Uterus (tissue), 4 donors: Measurements from ENCODE around the gene NUP188. TPM values are rescaled to one million over a fixed set of nuclear protein-coding genes. Genes with fewer than 3 reads are reported as not detected.
"Not testable (repeated sequence)": the region's sequence is repeated elsewhere in the genome, so short reads cannot be mapped to it uniquely, and the experiment has no call there.

Experiments
- DNase-seq, 2 donors: peaks; one replicate each; pipeline ENCODE4 v3.0.0-alpha.2; 2019 to 2020
- H3K27ac ChIP-seq, 2 donors: fragments of 200-600 bp; sonication (generic); 1 replicate in 1 of 2; 2 replicates in 1 of 2; pipeline ENCODE4 v1.5.1; 2016 to 2018
- H3K27me3 ChIP-seq, 2 donors: fragments of 200-600 bp; sonication (generic); one replicate each; pipeline ENCODE4 v1.5.1; 2018 to 2019; ENCODE audit warnings: control low read depth in 1 of 2
- H3K36me3 ChIP-seq, 2 donors: fragments of 200-600 bp; sonication (generic); one replicate each; pipeline ENCODE4 v1.5.1; 2019; ENCODE audit warnings: control low read depth in 1 of 2
- H3K4me1 ChIP-seq, 2 donors: fragments of 200-600 bp; sonication (generic); one replicate each; pipeline ENCODE4 v1.5.1; 2018 to 2019; ENCODE audit warnings: control low read depth in 1 of 2
- H3K4me3 ChIP-seq, 2 donors: fragments of 200-600 bp; sonication (generic); 1 replicate in 1 of 2; 2 replicates in 1 of 2; pipeline ENCODE4 v1.5.1; 2018 to 2019; ENCODE audit warnings: mild to moderate bottlenecking in 1 of 2
- H3K9me3 ChIP-seq, 2 donors: fragments of 200-600 bp; sonication (generic); one replicate each; pipeline ENCODE4 v1.5.1; 2019; ENCODE audit warnings: control low read depth in 1 of 2
- POLR2A ChIP-seq, 2 donors: fragments of 450-650 bp; IDR thresholded peaks; one replicate each; pipeline ENCODE4 v1.6.1; 2016; ENCODE audit warnings: antibody characterized with exemption in 2 of 2, mild to moderate bottlenecking in 1 of 2, moderate library complexity in 1 of 2
- intact Hi-C: fragments of 100-400 bp; cut with DNase I; formaldehyde crosslinking; loops from one replicate; pipeline ENCODE4 v1.15.1; 2023; ENCODE audit warnings: low total_unique reads
- total RNA-seq, 4 donors: library from RNA; depleted of rRNA in 3 of 4; stranded (reverse); fragments of >200 nt in 3 of 4; gene quantifications; one replicate each; pipeline versions ENCODE4 v1.1.0 to v1.2.4, GENCODE V29; 2014 to 2023
- TF ChIP-seq, protein P1 (sequence below), 4 experiments: fragments of 200-600 bp in 2 of 4; fragments of 450-650 bp in 2 of 4; sonication (generic) in 2 of 4; IDR thresholded peaks; one replicate each; pipeline ENCODE4 v1.5.1; 2016 to 2019; ENCODE audit warnings: antibody characterized with exemption in 4 of 4, mild to moderate bottlenecking in 2 of 4, moderate library complexity in 1 of 4
- donor health status: DM: yes; HTN: yes; CAD: no.

The NUP188 gene
- total RNA-seq, 4 donors from 2014 or later: 21.5 to 75.4 (median 36.9) TPM

DNA sequence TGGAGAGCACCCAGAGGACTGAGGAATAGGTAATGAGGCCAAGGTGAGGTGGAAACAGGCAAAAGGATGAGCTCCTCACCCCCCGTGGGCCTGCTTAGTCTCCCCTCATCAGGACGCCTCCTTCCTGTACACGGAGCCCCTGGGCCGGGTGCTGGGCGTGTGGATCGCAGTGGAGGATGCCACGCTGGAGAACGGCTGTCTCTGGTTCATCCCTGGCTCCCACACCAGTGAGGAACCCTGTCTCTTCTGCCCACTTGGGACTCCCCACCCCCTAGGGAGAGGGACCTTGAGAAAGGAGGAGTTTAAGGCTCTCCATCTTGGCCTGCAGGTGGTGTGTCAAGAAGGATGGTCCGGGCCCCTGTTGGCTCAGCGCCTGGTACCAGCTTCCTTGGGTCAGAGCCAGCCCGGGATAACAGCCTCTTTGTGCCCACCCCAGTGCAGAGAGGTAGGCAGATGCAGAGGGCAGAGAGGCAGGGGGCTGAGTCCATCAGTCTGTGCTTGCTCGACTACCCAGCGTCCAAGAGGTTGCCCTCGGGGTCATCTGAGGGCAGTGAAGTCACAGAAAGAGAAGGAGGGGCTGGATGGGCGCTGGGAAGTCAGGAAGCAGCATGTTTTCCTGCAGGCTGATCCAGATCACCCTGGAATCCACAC is 7.1 kb upstream of the NUP188 start:
- H3K27ac ChIP-seq: peak overlapping the region in 1 of 2 donors; percentile 72
- H3K36me3 ChIP-seq: no peaks in the 10 kb centered on the region
- no peaks in the 10 kb centered on the region for H3K9me3 ChIP-seq
- no peaks in the 10 kb centered on the region for H3K27me3 ChIP-seq
- TF ChIP-seq POLR2A (IDR thresholded peaks at IDR 0.05): no peak
- TF ChIP-seq, protein P1, sequence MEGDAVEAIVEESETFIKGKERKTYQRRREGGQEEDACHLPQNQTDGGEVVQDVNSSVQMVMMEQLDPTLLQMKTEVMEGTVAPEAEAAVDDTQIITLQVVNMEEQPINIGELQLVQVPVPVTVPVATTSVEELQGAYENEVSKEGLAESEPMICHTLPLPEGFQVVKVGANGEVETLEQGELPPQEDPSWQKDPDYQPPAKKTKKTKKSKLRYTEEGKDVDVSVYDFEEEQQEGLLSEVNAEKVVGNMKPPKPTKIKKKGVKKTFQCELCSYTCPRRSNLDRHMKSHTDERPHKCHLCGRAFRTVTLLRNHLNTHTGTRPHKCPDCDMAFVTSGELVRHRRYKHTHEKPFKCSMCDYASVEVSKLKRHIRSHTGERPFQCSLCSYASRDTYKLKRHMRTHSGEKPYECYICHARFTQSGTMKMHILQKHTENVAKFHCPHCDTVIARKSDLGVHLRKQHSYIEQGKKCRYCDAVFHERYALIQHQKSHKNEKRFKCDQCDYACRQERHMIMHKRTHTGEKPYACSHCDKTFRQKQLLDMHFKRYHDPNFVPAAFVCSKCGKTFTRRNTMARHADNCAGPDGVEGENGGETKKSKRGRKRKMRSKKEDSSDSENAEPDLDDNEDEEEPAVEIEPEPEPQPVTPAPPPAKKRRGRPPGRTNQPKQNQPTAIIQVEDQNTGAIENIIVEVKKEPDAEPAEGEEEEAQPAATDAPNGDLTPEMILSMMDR (IDR thresholded peaks at IDR 0.05): no peak
- peak in 1 of 2 donors; percentile 16 for DNase-seq
- H3K4me1 ChIP-seq: no peaks in the 10 kb centered on the region
- intact Hi-C loops: no loop called here
- H3K4me3 ChIP-seq: no peak overlapping the region

DNA sequence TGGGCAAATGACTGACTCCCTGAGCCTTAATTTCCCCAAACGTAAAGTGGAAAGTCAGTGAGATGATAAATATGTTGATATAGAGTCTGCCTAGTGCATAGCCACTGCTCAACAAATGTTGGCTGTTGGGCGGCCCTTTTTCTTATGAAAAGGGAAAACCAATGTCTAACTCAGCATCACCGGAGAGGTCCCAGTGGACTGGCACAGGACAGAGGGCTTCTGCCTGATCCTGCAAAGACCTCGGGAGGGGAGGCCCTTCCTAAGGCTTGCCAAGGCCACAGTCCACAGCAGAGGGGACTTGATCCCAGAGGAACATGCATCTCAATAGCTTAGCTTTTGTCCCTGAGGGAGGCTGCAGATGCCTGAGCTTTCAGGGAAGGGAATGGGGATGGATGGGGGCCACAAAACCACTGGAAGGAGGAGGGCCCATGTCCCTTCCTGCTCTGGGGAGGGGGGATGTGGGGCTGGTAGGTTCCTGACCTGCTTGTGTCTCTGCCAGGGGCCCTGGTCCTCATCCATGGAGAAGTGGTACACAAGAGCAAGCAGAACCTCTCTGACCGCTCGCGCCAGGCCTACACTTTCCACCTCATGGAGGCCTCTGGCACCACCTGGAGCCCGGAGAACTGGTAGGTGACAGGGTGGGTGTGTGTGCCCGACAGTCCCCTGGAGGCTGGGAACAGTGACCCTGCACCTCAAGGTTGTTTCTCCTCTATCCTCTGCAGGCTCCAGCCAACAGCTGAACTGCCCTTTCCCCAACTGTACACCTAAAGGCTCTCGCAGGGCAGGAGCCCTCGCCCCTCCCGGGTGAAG is 6.3 kb upstream of the NUP188 start:
- H3K36me3 ChIP-seq: no peaks in the 10 kb centered on the region
- H3K9me3 ChIP-seq: no peaks in the 10 kb centered on the region
- H3K4me1 ChIP-seq: peaks cover 0 to under 1% of the 10 kb centered on the region in 2 donors
- peak in 1 of 2 donors; percentile 11 for DNase-seq
- peak overlapping the region; percentile 13 to 72 for H3K27ac ChIP-seq
- H3K4me3 ChIP-seq: no peak overlapping the region
- H3K27me3 ChIP-seq: no peaks in the 10 kb centered on the region
- intact Hi-C loops: no loop called here
- TF ChIP-seq, protein P1 (IDR thresholded peaks at IDR 0.05): no peak
- TF ChIP-seq POLR2A (IDR thresholded peaks at IDR 0.05): no peak

DNA sequence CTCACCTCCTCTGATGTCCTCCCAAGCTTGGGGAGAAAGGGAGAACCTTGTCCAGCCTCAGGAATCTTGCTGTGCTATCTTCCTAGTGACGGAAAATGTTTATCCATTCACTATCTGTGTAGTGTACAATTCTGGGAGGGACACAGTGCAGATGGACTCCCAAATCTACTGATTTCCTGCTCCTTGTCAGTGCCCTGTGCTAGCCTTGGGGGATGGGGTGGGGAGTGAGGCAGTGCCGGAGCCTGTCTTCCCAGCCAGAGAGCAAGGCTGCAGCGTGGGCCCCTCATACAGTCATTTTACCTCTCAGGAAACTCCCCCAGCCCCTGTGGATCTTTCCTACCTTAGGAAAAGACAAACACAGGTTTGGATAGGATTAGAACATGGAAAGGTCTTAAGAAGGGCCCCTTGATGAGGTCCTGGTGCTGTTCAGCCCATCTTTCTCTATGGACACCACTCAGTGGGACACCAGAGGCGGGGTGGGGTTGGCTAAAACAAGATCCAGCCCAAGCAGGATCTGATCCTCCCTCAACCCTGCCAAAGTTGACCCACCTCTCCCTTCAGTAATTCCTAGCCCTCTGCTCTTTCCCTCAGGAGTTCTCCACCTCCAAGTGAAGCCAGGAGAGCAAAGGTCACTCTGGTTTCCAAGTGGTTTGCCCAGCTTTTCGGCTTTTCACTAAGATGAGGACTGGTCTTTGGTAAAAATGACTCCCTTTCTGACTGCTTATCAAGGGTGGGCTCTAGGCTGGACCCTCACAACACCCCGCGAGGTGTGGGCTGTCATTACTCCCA is 3.5 kb upstream of the NUP188 start:
- intact Hi-C loops: no loop called here

DNA sequence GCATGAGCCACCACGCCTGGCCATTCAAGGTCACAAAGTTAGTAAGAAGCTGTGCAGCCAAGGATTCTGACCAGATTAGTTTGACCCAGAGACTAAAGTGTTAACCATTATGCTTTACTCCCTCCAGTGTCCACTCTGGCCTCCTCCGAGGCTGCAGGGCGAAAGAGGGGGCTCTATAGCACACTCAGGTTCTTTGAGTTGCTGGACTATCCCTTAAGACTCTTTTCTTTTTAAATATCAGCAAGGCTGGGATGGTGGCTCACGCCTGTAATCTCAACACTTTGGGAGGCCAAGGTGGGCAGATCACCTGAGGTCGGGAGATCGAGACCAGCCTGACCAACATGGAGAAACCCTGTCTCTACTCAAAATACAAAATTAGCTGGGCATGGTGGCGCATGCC is 2.5 kb upstream of the NUP188 start:
- H3K9me3 ChIP-seq, DNase-seq, H3K4me3 ChIP-seq, H3K36me3 ChIP-seq, intact Hi-C loops, H3K4me1 ChIP-seq, H3K27me3 ChIP-seq, H3K27ac ChIP-seq: not testable (repeated sequence)

More for the DNA sequence above, 3.5 kb upstream of the NUP188 start:
- no peak overlapping the region for H3K4me3 ChIP-seq
- peak overlapping the region in 1 of 2 donors; percentile 53 for H3K27ac ChIP-seq
- H3K4me1 ChIP-seq: peaks cover 0 to 9% of the 10 kb centered on the region in 2 donors
- DNase-seq: peak in 1 of 2 donors; percentile 7
- TF ChIP-seq, protein P1 (IDR thresholded peaks at IDR 0.05): no peak
- no peak for TF ChIP-seq POLR2A (IDR thresholded peaks at IDR 0.05)
- H3K9me3 ChIP-seq: no peaks in the 10 kb centered on the region
- no peaks in the 10 kb centered on the region for H3K27me3 ChIP-seq
- no peaks in the 10 kb centered on the region for H3K36me3 ChIP-seq

DNA sequence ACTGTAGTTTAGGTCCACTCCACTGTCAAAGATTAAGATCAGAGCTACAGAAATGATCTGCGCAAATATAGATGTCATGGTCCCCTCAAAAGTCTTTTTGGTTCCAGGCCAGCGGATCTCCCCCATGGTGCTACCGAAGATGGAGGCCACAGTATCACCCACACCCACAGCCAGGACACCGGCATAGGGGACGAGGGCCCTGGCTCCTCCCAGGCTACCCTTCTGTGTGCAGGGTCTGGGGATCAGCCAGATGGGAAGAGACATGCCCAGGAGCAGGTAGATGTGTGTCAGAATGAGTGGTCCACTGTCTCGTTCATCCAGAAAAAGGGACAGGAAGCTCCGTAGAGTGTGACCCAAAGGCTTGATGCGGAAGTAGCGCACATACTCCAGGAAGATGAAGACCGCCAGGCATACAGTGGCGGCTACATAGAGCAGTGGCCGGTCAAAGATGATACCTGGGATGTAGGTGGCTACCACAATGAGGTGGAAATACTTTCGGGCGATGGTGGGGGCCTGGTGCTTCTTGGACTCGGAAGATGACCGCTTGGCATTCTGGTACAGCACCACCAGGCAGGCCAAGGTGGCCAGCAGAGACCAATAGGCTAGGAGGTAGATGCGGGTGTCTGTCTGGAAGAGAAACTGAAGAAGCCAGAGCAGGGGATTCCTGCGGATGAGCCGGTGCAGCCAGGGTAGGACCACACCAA is 1.5 kb upstream of the NUP188 start:
- Histone ChIP-seq H3K27ac (no peak overlapping the region), H3K36me3 (no peaks in the 10 kb centered on the region), H3K9me3 (no peaks in the 10 kb centered on the region), H3K4me1 (peaks cover 0 to 9% of the 10 kb centered on the region in 2 donors), H3K4me3 (peak overlapping the region in 1 of 2 donors; percentile 99), H3K27me3 (no peaks in the 10 kb centered on the region)
- TF ChIP-seq POLR2A (IDR thresholded peaks at IDR 0.05): no peak
- TF ChIP-seq, protein P1 (IDR thresholded peaks at IDR 0.05): no peak
- DNase-seq: no peak
- intact Hi-C loops: no loop called here
